ENCODE measurements around the gene TPR.
A peak's percentile ranks its signal among the peaks of the same experiment; 100 is the strongest.

The TPR gene

GRCh38 chr1:186326009-186326408 lies 49.0 kb downstream of the TPR start:
- DNase-seq, result no peak

GRCh38 chr1:186325239-186325638 lies 49.8 kb downstream of the TPR start:
- DNase-seq, result no peak

- DNase-seq, result no peak
Observed at GRCh38 chr1:186323865-186324264, 51.2 kb downstream of the TPR start.

GRCh38 chr1:186315570-186315969 lies 59.5 kb downstream of the TPR start:
- DNase-seq, result no peak

GRCh38 chr1:186311375-186312051 lies 63.5 kb downstream of the TPR start:
- DNase-seq, result no peak

- DNase-seq, result no peak
Observed at GRCh38 chr1:186310307-186310706, 64.7 kb downstream of the TPR start.

- no peak for DNase-seq
Observed at GRCh38 chr1:186308264-186309060, 66.6 kb downstream of the TPR start.

- no peak for DNase-seq
Observed at GRCh38 chr1:186307445-186307844, 67.6 kb downstream of the TPR start.

- DNase-seq, result no peak
Observed at GRCh38 chr1:186306533-186306932, 68.5 kb downstream of the TPR start.

- DNase-seq, result peak; percentile 53
Observed at GRCh38 chr1:186304982-186305949, 69.8 kb downstream of the TPR start.

GRCh38 chr1:186303911-186304310 lies 71.1 kb downstream of the TPR start:
- no peak for DNase-seq

- DNase-seq, result no peak
Observed at GRCh38 chr1:186302381-186302920, 72.6 kb downstream of the TPR start.

- DNase-seq, result no peak
Observed at GRCh38 chr1:186301448-186301847, 73.6 kb downstream of the TPR start.

- no peak for DNase-seq
Observed at GRCh38 chr1:186300056-186300455, 75.0 kb downstream of the TPR start.

- DNase-seq, result no peak
Observed at GRCh38 chr1:186299570-186299969, 75.5 kb downstream of the TPR start.

- no peak for DNase-seq
Observed at GRCh38 chr1:186298851-186299250, 76.2 kb downstream of the TPR start.

- no peak for DNase-seq
Observed at GRCh38 chr1:186297439-186298045, 77.5 kb downstream of the TPR start.

GRCh38 chr1:186295980-186296379 lies 79.1 kb downstream of the TPR start, which contains the start of gene PRG4:
Gene PRG4 (plus strand): TSS chr1:186296279.
- no peak for DNase-seq

GRCh38 chr1:186292875-186293274 lies 82.2 kb downstream of the TPR start:
- no peak for DNase-seq

- DNase-seq, result no peak
Observed at GRCh38 chr1:186291271-186291670, 83.8 kb downstream of the TPR start.

GRCh38 chr1:186289943-186290545 lies 85.0 kb downstream of the TPR start:
- DNase-seq, result no peak

Measured in NCI-H1105 treated with DMSO at 0.1 percent for 48 hours (cell line).